HL-60/S4 treated with retinoic acid at 250 ng/mL for 4 days and 3 days (cell line): ENCODE results near the gene IPO7.
"Not testable (repeated sequence)": the region's sequence is repeated elsewhere in the genome, so short reads cannot be mapped to it uniquely, and the experiment has no call there.

Experiments
- in situ Hi-C: fragments of 300-500 bp; cut with MboI; formaldehyde crosslinking; loops from 2 replicates; pipeline ENCODE4 v1.7.0; 2022; ENCODE audit warnings: low sequenced_read_pairs

Gene IPO7

DNA sequence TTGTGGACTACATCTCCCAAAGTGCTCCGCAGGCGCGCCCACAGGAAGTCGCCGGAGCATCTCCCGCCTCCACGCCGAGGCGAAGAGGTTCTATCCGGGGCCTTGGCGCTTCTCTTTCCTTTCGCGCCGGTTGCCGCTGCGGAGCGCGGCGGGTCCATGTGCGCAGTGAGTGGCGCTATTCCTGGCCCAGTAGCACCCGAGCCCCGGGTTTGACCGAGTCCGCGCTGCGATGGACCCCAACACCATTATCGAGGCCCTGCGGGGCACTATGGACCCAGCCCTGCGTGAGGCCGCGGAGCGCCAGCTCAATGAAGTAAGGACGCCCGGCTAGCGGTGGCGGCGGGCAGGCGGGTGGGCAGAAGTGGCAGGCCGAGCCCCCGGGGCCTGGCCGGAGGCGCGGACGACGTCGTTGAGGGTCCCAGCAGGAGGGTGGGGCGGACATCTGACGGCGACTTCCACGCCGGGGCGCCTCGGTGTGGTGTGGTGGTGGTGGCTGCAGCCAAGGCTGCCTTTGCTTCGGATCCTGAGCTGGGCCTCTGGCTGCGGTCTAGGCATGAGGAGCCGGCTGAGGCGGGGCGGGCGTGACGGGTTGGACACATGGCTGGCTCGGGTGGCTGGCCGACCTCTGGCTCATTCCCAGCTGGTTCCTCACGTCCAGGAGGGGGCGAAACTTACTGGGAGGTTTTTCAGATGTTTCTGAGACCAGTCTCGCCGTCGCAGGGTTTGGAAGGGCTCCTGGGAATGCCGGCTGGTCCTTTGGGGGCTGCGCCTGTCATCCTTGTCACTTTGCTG, at the start of gene IPO7:
IPO7 (plus strand) TSS at position 118 of the 792 bp plus-strand sequence; CDS start at position 230, 112 bp downstream.
- in situ Hi-C loops: no loop called here

GRCh38 chr11:9341638-9342178, 42.7 kb upstream of the IPO7 start:
- in situ Hi-C loops: no loop called here

DNA sequence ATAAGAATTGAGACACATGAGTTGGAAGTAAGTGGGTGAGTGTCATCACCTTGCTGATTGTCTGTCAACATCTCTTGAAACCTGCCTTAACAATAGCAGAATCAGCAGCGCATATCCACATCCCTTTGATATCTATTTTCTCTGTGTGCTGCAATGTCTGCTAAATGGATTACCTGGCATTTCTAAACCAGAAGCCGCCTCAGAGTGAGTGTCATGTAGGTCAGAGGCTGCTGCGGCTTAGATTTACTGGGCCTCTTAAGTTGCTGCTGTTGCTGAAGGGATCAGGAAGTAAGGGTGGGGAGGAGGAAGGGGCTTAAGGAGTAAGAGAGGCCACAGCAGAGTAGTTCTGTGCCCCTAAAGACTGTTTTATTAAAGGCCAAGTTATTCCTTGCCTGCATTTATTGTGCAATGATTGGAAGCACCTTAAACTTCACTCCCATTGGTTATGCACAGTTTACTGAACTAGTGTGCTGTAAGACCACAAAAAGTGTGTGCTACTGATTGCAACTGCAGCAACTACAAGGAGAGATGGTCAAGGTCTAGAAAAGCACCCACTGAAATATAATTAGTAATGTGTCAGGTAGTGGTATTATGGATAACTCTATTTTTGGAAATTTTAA, 40.3 kb upstream of the IPO7 start:
- in situ Hi-C loops: no loop called here

- in situ Hi-C loops: no loop called here
Observed at GRCh38 chr11:9347100-9347499, 37.4 kb upstream of the IPO7 start.

DNA sequence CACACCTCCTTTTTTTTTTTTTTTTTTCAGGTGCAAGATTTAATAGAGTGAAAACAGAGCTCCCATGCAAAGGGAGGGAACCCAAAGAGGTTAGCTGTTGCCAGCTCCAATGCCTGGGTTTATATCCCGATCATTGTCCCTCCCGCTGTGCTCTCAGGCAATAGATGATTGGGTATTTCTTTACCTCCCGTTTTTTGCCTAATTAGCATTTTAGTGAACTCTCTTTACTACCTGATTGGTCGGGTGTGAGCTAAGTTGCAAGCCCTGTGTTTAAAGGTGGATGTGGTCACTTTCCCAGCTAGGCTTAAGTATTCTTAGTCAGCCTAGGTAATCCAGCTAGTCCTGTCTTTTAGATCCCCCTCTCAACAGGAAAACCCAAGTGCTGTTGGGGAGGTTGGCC, 36.7 kb upstream of the IPO7 start:
- in situ Hi-C loops: not testable (repeated sequence)

- in situ Hi-C loops: no loop called here
Observed at GRCh38 chr11:9351321-9351881, 33.1 kb upstream of the IPO7 start.

GRCh38 chr11:9357041-9357440, 27.4 kb upstream of the IPO7 start:
- in situ Hi-C loops: no loop called here

DNA sequence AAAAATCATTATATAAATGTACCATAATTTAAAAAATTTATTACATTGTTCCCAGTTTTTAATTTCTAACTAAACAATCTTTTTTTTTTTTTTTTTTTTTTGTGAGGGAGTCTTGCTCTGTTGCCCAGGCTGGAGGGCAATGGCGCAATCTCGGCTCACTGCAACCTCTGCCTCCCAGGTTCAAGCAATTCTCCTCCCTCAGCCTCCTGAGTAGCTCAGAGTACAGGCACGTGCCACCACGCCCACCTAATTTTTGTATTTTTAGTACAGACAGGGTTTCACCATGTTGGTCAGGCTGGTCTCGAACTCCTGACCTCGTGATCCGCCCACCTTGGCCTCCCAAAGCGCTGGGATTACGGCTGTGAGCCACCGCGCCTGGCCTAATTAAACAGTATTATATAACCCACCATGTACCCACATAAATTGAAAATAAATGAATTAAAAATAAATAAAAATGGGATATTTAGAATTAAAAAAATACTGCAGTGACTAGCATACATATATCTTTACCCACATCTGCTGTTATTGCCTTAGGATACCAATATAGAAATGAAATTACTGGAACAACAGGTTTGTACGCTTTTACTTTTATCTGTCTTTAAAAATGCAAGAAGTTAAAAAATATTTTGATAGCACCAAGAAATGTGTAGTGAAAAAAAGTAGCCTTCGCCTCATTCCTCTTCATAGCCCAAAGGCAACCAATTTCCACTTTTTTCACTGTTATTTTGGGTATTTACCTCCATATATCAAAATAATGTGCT, 23.4 kb upstream of the IPO7 start:
- in situ Hi-C loops: not testable (repeated sequence)

DNA sequence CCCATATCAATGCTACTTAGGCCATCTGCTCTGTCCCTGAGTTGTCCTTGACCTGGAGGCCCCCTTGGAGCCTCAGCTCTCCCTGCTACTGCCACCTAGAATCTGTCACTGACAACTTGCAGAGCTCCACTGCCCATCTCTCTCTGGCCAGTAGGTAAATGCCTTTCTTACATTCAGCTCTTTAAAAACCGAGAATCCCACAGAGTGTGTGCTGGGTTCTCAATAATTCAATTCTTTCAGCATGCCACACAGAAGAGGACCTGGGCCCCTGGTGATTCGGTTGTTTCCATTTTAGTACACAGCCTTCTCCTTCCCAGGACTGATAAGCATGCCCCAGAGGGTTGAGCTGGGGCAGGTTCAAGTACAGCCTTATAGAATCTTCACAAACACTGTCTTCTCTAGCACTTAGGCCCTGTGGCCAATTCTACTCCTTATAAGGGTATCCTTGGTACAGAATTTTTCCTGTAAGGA, 22.0 kb upstream of the IPO7 start:
- in situ Hi-C loops: no loop called here

- in situ Hi-C loops: no loop called here
Observed at GRCh38 chr11:9363954-9364912, 20.2 kb upstream of the IPO7 start.

DNA sequence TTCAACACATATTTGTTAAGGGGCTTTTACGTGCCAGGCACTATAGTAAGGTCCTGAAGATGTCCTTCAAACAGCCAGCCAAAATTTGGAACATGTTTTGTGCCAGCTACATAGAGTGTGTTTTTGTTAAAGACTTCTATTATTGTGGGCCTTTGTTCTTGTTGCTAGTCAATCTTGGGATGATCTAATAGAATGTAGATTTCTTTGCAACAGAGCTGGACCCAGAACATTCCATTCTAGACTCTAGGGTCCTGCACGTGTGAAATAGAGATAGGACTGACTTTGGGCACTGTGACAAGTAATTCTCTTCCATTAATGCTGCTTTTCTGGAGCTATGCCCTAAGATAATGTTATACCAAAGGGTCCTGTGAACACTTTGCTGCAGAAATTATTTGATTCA, 16.9 kb upstream of the IPO7 start:
- in situ Hi-C loops: no loop called here

GRCh38 chr11:9377036-9377435, 7.4 kb upstream of the IPO7 start:
- in situ Hi-C loops: no loop called here

DNA sequence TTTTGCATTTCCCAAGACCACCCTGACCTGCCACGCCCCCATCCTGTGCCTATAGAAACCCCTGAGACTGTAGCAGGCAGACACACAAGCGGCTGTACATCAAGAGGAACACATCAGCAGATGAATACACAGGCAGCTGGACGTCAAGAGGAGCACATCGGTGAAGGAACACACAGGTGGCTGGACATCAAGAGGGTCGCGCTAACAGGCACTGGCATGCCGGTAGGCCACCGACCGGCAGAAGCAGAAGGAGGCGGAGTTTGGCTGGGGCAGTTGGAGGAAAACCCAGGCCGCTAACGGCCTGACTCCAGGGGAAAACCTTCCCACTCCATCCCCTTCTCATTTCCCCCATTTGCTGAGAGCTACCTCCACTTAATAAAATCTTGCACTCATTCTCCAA, 5.4 kb upstream of the IPO7 start:
- in situ Hi-C loops: no loop called here

DNA sequence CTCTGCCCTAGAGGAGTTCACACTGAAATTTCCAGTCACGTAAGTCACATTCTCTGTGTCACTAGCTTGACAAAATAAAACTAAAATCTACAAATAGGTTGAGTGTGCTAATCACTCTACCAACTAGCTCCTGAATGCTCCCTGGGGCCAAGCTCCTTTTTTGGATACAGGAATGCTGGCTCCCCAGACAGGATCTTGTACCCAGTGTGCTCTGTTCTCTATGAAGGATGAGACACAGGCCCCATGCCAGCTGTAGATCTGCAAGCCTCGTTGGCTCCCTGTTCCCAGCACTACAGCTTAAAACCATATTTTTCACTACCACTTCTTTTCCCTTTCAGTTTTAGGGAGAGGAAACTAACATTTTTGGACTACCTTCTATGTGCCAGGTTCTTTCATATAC, 3.7 kb upstream of the IPO7 start:
- in situ Hi-C loops: no loop called here

DNA sequence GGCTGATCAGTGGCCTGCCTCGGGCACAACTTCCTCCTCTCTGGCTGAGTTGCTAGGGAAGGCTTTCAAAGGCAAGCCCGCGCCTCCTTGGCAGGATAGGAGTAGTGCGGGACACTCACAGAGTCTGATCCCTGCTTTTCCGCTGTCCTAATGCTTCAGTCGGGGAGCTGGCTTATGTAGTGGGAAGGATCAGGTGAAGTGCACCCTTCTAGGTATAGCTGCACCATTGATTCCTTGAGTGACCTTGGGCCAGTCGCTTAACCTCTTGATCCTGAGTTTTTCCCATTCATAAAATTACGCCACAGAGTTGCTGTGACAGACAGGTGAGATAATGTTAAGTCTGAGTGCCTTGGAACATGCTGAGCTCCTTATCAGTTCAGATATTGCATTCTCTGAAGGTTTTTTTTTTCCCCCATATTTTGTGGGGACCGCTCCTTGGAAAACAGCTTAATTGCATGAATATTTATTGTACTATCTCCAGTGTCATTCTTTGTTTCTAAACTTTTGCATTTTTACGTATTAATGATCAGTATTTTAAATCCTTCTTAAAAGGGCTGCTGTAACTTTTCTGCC, 961 bp downstream of the IPO7 start:
- in situ Hi-C loops: no loop called here

DNA sequence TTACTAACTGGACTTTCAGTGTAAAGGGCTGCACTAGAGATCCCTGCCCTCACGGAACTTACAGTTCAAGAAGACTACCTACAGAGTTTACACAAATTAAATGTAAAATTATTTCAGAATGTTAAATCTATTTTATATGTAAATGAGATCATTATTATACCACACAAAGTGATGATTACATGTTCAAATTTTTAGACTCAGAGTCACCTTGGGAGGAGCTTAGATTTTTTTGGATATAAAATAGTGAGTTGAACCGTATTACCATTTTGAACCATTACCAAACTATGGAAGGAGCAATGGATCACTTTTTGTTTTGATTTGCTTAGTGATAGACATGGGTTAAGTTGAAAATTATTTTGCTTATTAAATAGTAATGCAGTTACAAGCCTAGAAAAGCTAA, 1.6 kb downstream of the IPO7 start:
- in situ Hi-C loops: no loop called here

GRCh38 chr11:9386901-9387300, 2.4 kb downstream of the IPO7 start:
- in situ Hi-C loops: no loop called here

DNA sequence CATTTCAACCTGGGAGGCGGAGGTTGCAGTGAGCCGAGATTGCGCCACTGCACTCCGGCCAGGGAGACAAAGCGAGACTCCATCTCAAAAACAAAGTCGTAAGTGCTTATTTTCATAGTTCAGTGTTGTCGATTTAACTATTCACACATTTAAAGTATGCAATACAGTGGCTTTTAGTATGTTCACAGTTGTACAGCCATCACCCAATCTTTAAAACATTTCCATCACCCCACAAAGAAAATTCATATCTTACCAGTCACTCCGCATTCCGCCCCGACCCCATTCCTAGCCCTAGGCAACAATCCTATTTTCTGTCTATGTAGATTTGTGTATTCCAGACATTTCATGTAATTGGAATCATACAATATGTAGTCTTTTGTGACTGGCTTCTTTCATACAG, 11.9 kb downstream of the IPO7 start:
- in situ Hi-C loops: no loop called here

- in situ Hi-C loops: no loop called here
Observed at GRCh38 chr11:9396752-9397151, 12.3 kb downstream of the IPO7 start.
